Endothelial cell of umbilical vein (primary cell): Measurements from ENCODE around the gene ZNF571. TPM values are rescaled to one million over a fixed set of nuclear protein-coding genes. Genes with fewer than 3 reads are reported as not detected.
A peak's percentile ranks its signal among the peaks of the same experiment; 100 is the strongest.

ENCODE experiments used
- BruUV-seq: library from RNA; stranded (reverse); fragments of 400-500 nt; replicated peaks from 2 replicates; lab custom pipeline; 2021; lab: Mats Ljungman, UMichigan
- CTCF ChIA-PET: fragments of 300-600, 350-600 bp; sonication (Branson Sonifier 250); formaldehyde crosslinking; loops from one replicate; lab custom pipeline; 2021; ENCODE audit warnings: antibody characterized with exemption, inconsistent platforms; lab: Charles Lee
- POLR2A ChIA-PET: fragments of 300-600, 350-600 bp; sonication (Branson Sonifier 250); formaldehyde crosslinking; loops from one replicate; lab custom pipeline; 2021; ENCODE audit warnings: antibody characterized with exemption, inconsistent platforms; lab: Charles Lee
- DNase-seq: peaks from one replicate; pipeline ENCODE4 v3.0.0-alpha.2; 2011; ENCODE audit warnings: low read depth, low spot score
- FAIRE-seq: peaks from 2 replicates; lab custom pipeline; 2011; peaks lifted over from hg19 to GRCh38; lab: Jason Lieb, UNC
- H2AFZ ChIP-seq: 2 replicates; pipeline ENCODE4 v1.6.0; 2012; ENCODE audit warnings: low read depth, low read length, control low read depth, inconsistent platforms
- H3K27ac ChIP-seq: 2 replicates; pipeline ENCODE4 v1.5.1; 2011; ENCODE audit warnings: low read depth, mild to moderate bottlenecking, control low read depth, low read length, moderate library complexity; ENCODE audit not compliant: insufficient read depth
- H3K27me3 ChIP-seq, 2 experiments: 2 replicates each; pipeline versions ENCODE4 v1.6.0 to v1.6.1; 2011; ENCODE audit warnings: low read length in 2 of 2, mixed read lengths in 1 of 2; ENCODE audit not compliant: control insufficient read depth in 2 of 2, insufficient read depth in 2 of 2
- H3K36me3 ChIP-seq, 2 experiments: 2 replicates in 1 of 2; 3 replicates in 1 of 2; pipeline ENCODE4 v1.5.1; 2011; ENCODE audit warnings: low read length in 2 of 2, mild to moderate bottlenecking in 1 of 2, moderate library complexity in 1 of 2; ENCODE audit not compliant: control insufficient read depth in 2 of 2, insufficient read depth in 2 of 2; ENCODE audit errors: extremely low read depth in 1 of 2
- H3K4me1 ChIP-seq: 3 replicates; pipeline ENCODE4 v1.5.1; 2011; ENCODE audit warnings: mild to moderate bottlenecking, low read length; ENCODE audit not compliant: control insufficient read depth, insufficient read depth; ENCODE audit errors: extremely low read depth
- H3K4me2 ChIP-seq: 2 replicates; pipeline ENCODE4 v1.6.1; 2011; ENCODE audit warnings: low read length, control low read depth, mixed read lengths; ENCODE audit not compliant: insufficient read depth
- H3K4me3 ChIP-seq, 3 experiments: fragments of 200-600 bp in 1 of 3; sonication (generic), shearing (Covaris generic) in 1 of 3; replicated peaks in 1 of 3; 2 replicates each; pipeline ENCODE4 v1.5.1; 2011 to 2016; ENCODE audit warnings: control low read depth in 3 of 3, low read length in 3 of 3, mild to moderate bottlenecking in 2 of 3, inconsistent platforms in 1 of 3, low read depth in 1 of 3, moderate library complexity in 1 of 3; ENCODE audit not compliant: insufficient read depth in 1 of 3
- H3K79me2 ChIP-seq: 2 replicates; pipeline ENCODE4 v1.6.0; 2012; ENCODE audit warnings: low read length, inconsistent platforms; ENCODE audit not compliant: control insufficient read depth, insufficient read depth
- H3K9ac ChIP-seq: replicated peaks from 2 replicates; pipeline ENCODE3; 2011; ENCODE audit warnings: low read length, control low read depth; ENCODE audit not compliant: insufficient read depth; ENCODE audit errors: extremely low read depth
- H3K9me1 ChIP-seq: replicated peaks from 3 replicates; pipeline ENCODE4 v1.6.0; 2011; ENCODE audit warnings: mild to moderate bottlenecking, low read length; ENCODE audit not compliant: control insufficient read depth, insufficient read depth; ENCODE audit errors: extremely low read depth
- H3K9me3 ChIP-seq: replicated peaks from 2 replicates; pipeline ENCODE4 v1.5.1; 2012; ENCODE audit warnings: low read length, inconsistent platforms; ENCODE audit not compliant: control insufficient read depth, insufficient read depth
- H4K20me1 ChIP-seq: replicated peaks from 2 replicates; pipeline ENCODE3; 2011; ENCODE audit warnings: mild to moderate bottlenecking, low read length; ENCODE audit not compliant: control insufficient read depth, insufficient read depth; ENCODE audit errors: extremely low read depth
- CTCF ChIP-seq, 2 donors: IDR thresholded peaks; 1 replicate in 1 of 2; 2 replicates in 1 of 2; pipeline ENCODE4 v1.5.1; 2011; ENCODE audit warnings: low read length in 2 of 2, mild to moderate bottlenecking in 2 of 2, moderate library complexity in 2 of 2, control low read depth in 1 of 2, inconsistent platforms in 1 of 2, low read depth in 1 of 2; ENCODE audit not compliant: insufficient read depth in 1 of 2; ENCODE audit errors: extremely low read depth in 1 of 2
- EZH2 ChIP-seq: IDR thresholded peaks from 2 replicates; pipeline ENCODE4 v1.6.1; 2012; ENCODE audit warnings: borderline replicate concordance, low read depth, mild to moderate bottlenecking, moderate library complexity, low read length, inconsistent platforms; ENCODE audit not compliant: severe bottlenecking
- FOS ChIP-seq: IDR thresholded peaks from 2 replicates; pipeline ENCODE4 v1.6.1; 2011; ENCODE audit warnings: mild to moderate bottlenecking, low read length, moderate library complexity, borderline replicate concordance; ENCODE audit not compliant: insufficient read depth
- GATA2 ChIP-seq: IDR thresholded peaks from 2 replicates; pipeline ENCODE4 v1.7.0; 2011; ENCODE audit warnings: low read depth, mild to moderate bottlenecking, moderate library complexity, mixed read lengths, low read length; ENCODE audit not compliant: insufficient read length, insufficient read depth
- JUN ChIP-seq: IDR thresholded peaks from 2 replicates; pipeline ENCODE4 v1.6.1; 2011; ENCODE audit warnings: borderline replicate concordance, low read depth; ENCODE audit not compliant: insufficient read length, insufficient read depth
- MAX ChIP-seq: IDR thresholded peaks from 2 replicates; pipeline ENCODE4 v1.6.1; 2011; ENCODE audit not compliant: insufficient read depth, insufficient read length
- MYC ChIP-seq: IDR thresholded peaks from one replicate; pipeline ENCODE4 v1.6.1; 2011; ENCODE audit warnings: mild to moderate bottlenecking, low read depth, low read length
- POLR2A ChIP-seq: IDR thresholded peaks from 2 replicates; pipeline ENCODE4 v1.6.1; 2012; ENCODE audit warnings: low read depth, mild to moderate bottlenecking, control low read depth, low read length
- POLR2AphosphoS5 ChIP-seq: IDR thresholded peaks from 2 replicates; pipeline ENCODE4 v1.6.1; 2012; ENCODE audit warnings: low read depth, mild to moderate bottlenecking, control low read depth, low read length, moderate library complexity; ENCODE audit not compliant: insufficient read depth
- dilution Hi-C: fragments of 300-500 bp; cut with MboI; formaldehyde crosslinking; loops from one replicate; pipeline ENCODE4 v1.15.0; 2019; ENCODE audit warnings: low sequenced_read_pairs; ENCODE audit not compliant: extremely low pct_ligation_motif_present
- intact Hi-C: fragments of 100-400 bp; cut with micrococcal nuclease; formaldehyde crosslinking; loops from one replicate; pipeline ENCODE4 v1.10.0; 2022
- polyA plus RNA-seq, 4 experiments: library from polyadenylated mRNA; depleted of rRNA in 3 of 4; stranded (reverse) in 3 of 4; unstranded in 1 of 4; fragments of >200 nt; gene quantifications; 2 replicates each; pipeline versions ENCODE4 v1.2.1 to v1.2.3, GENCODE V29; 2011 to 2012; ENCODE audit warnings: missing spikeins in 1 of 4
- total RNA-seq: library from RNA; stranded (reverse); gene quantifications from 2 replicates; pipeline ENCODE4 v1.2.3, GENCODE V29; 2021

ZNF571 gene
- total and polyA plus RNA-seq, 2 donors (not counting 3 experiments of a cell fraction or from before 2014, with no cell fraction given), result 0.70 to 2.1 TPM

GRCh38 chr19:37563518-37563917, 31.1 kb downstream of the ZNF571 start:
- intact Hi-C loops, result no loop called here
- POLR2A ChIA-PET, result no interaction called here

GRCh38 chr19:37551129-37551993, 43.2 kb downstream of the ZNF571 start:
- Histone ChIP-seq H3K36me3 (no peaks in the 10 kb centered on the region), H2AFZ (peak overlapping the region; percentile 100), H3K9ac (peak overlapping the region; percentile 66), H3K9me1 (no peaks in the 10 kb centered on the region), H3K79me2 (no peaks in the 10 kb centered on the region), H3K9me3 (peaks cover 2% of the 10 kb centered on the region), H3K27ac (peak overlapping the region; percentile 61), H3K4me2 (peak overlapping the region; percentile 47), H3K4me3 (peak overlapping the region; percentile 28 to 74 (median 64)), H3K27me3 (no peaks in the 10 kb centered on the region), H3K4me1 (no peaks in the 10 kb centered on the region), H4K20me1 (no peaks in the 10 kb centered on the region)
- FAIRE-seq, result no peak
- ChIA-PET POLR2A (no interaction called here), CTCF (interaction anchor here (0.9 to 1.4 kb wide), 7 partner anchors 9 to 1173 kb away, joined by 3 to 5 read pairs (median 3); partner anchors contain the start of genes ZNF420, ZNF540, ZNF570 and ZNF571)
- dilution Hi-C loops, result no loop called here
- BruUV-seq, result TSS peak; percentile 31
- intact Hi-C loops, result loop anchor here (1.0 to 2.0 kb wide), 3 partner anchors 43 to 473 kb away; partner anchors contain the start of genes ZNF420, ZNF540, ZNF570 and ZNF571
- peak; percentile 57 for DNase-seq
- TF ChIP-seq CTCF (IDR thresholded peaks at IDR 0.05; ENCODE audit: extremely low read depth in 1 of 2, insufficient read depth in 1 of 2, low read depth in 1 of 2, low read length in 2 of 2) (peak; percentile 56 to 57), POLR2AphosphoS5 (no peak), MAX (no peak), MYC (no peak), JUN (no peak), FOS (no peak), EZH2 (no peak), GATA2 (no peak)

More at GRCh38 chr19:37563518-37563917, 31.1 kb downstream of the ZNF571 start:
- no peak for TF ChIP-seq MYC
- TF ChIP-seq GATA2, result no peak
- no peak for TF ChIP-seq POLR2A
- no peak overlapping the region for H3K4me2 ChIP-seq
- DNase-seq (no peak), FAIRE-seq (no peak)
- BruUV-seq, result no TSS peak
- peaks cover 26% of the 10 kb centered on the region for H3K9me3 ChIP-seq
- H3K9ac ChIP-seq, result no peak overlapping the region
- H3K27me3 ChIP-seq, result no peaks in the 10 kb centered on the region
- H2AFZ ChIP-seq, result no peak overlapping the region
- H3K4me1 ChIP-seq, result no peaks in the 10 kb centered on the region
- no peaks in the 10 kb centered on the region for H4K20me1 ChIP-seq
- dilution Hi-C loops, result no loop called here
- H3K36me3 ChIP-seq, result no peaks in the 10 kb centered on the region
- no peak overlapping the region for H3K4me3 ChIP-seq
- H3K79me2 ChIP-seq, result no peaks in the 10 kb centered on the region
- no peak overlapping the region for H3K27ac ChIP-seq
- CTCF ChIA-PET, result no interaction called here
- no peaks in the 10 kb centered on the region for H3K9me1 ChIP-seq
